Measurements from ENCODE around the gene REPS1.
A peak's percentile ranks its signal among the peaks of the same experiment; 100 is the strongest.

Gene REPS1

DNA sequence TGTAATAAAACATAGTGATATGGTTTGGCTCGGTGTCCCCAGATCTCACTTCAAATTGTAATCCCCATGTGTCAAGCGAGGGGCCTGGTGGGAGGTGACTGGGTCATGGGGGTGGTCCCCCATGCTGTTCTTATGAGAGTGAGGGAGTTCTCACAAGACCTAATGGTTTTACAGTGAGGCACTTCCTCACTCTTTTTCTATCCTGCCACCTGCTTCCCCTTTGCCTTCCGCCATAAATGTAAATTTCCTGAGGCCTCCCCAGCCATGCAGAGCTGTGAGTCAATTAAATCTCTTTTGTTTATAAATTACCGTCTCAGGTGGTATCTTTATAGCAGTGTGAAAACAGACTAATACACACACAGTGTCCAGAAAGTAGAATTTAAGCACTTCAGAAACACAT is 78.5 kb downstream of the REPS1 start:
- H3K9me3 Mint-ChIP-seq = no peaks in the 10 kb centered on the region
- H3K36me3 Mint-ChIP-seq (ENCODE audit: low read depth) = peaks cover 94% of the 10 kb centered on the region
- no peaks in the 10 kb centered on the region for H3K4me1 Mint-ChIP-seq
- H3K27me3 Mint-ChIP-seq (ENCODE audit: low read depth, poor library complexity) = no peaks in the 10 kb centered on the region
- DNase-seq = no peak
- no peak overlapping the region for H3K4me3 Mint-ChIP-seq
- H3K27ac Mint-ChIP-seq = peak overlapping the region; percentile 86
- TF ChIP-seq, protein P1, sequence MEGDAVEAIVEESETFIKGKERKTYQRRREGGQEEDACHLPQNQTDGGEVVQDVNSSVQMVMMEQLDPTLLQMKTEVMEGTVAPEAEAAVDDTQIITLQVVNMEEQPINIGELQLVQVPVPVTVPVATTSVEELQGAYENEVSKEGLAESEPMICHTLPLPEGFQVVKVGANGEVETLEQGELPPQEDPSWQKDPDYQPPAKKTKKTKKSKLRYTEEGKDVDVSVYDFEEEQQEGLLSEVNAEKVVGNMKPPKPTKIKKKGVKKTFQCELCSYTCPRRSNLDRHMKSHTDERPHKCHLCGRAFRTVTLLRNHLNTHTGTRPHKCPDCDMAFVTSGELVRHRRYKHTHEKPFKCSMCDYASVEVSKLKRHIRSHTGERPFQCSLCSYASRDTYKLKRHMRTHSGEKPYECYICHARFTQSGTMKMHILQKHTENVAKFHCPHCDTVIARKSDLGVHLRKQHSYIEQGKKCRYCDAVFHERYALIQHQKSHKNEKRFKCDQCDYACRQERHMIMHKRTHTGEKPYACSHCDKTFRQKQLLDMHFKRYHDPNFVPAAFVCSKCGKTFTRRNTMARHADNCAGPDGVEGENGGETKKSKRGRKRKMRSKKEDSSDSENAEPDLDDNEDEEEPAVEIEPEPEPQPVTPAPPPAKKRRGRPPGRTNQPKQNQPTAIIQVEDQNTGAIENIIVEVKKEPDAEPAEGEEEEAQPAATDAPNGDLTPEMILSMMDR (IDR thresholded peaks at IDR 0.05) = no peak

DNA sequence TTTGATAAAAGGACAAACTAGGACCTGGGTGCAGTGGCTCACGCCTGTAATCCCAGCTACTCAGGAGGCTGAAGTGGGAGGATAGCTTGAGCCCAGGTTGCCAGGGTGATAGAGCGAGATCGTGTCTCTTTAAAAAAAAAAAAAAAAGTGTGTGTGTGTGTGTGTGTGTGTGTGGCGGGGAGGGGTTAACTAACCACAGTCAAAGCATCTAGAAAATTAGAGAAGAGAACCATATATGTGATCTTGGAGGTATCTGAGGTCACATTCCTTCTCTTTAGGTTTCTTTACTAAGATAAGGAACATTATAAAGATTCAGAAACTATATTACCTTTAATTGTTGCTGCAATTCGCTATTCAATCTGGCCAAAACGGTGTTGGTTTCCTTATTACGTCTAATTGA is 80.9 kb downstream of the REPS1 start:
- TF ChIP-seq, protein P1 (IDR thresholded peaks at IDR 0.05) = no peak
- DNase-seq = no peak
- no peak overlapping the region for H3K4me3 Mint-ChIP-seq
- no peaks in the 10 kb centered on the region for H3K9me3 Mint-ChIP-seq
- H3K4me1 Mint-ChIP-seq = no peaks in the 10 kb centered on the region
- no peaks in the 10 kb centered on the region for H3K27me3 Mint-ChIP-seq (ENCODE audit: low read depth, poor library complexity)
- peaks cover 80% of the 10 kb centered on the region for H3K36me3 Mint-ChIP-seq (ENCODE audit: low read depth)
- H3K27ac Mint-ChIP-seq = no peak overlapping the region

DNA sequence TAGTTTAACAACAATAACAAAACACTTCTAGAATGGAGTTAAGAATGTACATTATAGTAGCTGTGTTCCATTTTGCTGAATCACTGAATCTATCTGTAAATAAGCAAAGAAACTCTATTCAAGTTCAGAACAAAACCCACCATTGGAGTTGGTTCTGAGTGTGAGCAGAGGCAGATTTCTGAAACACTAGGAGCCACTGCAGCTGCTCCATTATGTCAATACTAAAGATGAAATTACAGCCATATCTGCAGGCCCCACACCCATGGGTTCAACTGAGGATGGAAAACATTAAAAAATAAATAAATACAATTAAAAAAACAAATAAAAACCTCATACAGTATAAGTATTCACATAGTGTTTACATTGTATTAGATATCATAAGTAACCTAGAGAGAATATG is 91.0 kb downstream of the REPS1 start:
- Mint-ChIP-seq H3K4me3 (no peak overlapping the region), H3K27me3 (ENCODE audit: low read depth, poor library complexity) (no peaks in the 10 kb centered on the region), H3K9me3 (no peaks in the 10 kb centered on the region), H3K36me3 (ENCODE audit: low read depth) (peaks cover 40% of the 10 kb centered on the region), H3K4me1 (no peaks in the 10 kb centered on the region), H3K27ac (no peak overlapping the region)
- TF ChIP-seq, protein P1 (IDR thresholded peaks at IDR 0.05) = no peak
- DNase-seq = no peak

DNA sequence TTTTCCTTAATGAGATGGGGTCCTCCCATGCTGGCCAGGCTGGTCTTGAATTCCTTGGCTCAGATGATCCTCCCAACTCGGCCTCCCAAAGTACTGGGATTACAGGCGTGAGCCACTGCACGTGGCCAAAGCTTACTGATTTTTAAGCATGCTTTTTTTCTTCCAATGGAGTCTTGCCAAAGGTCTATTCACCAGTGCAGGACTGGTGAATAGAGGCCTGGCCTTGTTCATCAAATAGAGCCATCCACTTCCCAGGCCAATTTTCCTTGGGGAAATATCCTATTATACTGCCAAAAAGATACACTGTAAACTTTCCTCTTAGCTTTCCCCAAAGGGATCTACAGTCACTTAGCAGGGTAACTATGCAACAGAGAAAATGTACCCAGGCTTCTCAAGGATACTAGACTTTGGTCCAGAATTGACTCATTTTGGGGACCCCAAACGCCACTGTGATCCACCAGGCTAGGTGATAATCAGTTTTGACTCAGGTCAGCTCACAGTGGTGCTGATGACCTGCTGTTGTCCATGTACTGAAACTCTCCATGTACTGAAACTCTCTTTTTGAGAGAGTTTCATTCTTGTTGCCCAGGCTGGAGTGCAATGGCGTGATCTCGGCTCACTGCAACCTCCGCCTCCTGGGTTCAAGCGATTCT is 91.8 kb downstream of the REPS1 start:
- no peaks in the 10 kb centered on the region for H3K27me3 Mint-ChIP-seq (ENCODE audit: low read depth, poor library complexity)
- H3K36me3 Mint-ChIP-seq (ENCODE audit: low read depth) = peaks cover 41% of the 10 kb centered on the region
- H3K4me3 Mint-ChIP-seq = no peak overlapping the region
- TF ChIP-seq, protein P1 (IDR thresholded peaks at IDR 0.05) = no peak
- no peak overlapping the region for H3K27ac Mint-ChIP-seq
- no peaks in the 10 kb centered on the region for H3K9me3 Mint-ChIP-seq
- no peak for DNase-seq
- H3K4me1 Mint-ChIP-seq = no peaks in the 10 kb centered on the region

DNA sequence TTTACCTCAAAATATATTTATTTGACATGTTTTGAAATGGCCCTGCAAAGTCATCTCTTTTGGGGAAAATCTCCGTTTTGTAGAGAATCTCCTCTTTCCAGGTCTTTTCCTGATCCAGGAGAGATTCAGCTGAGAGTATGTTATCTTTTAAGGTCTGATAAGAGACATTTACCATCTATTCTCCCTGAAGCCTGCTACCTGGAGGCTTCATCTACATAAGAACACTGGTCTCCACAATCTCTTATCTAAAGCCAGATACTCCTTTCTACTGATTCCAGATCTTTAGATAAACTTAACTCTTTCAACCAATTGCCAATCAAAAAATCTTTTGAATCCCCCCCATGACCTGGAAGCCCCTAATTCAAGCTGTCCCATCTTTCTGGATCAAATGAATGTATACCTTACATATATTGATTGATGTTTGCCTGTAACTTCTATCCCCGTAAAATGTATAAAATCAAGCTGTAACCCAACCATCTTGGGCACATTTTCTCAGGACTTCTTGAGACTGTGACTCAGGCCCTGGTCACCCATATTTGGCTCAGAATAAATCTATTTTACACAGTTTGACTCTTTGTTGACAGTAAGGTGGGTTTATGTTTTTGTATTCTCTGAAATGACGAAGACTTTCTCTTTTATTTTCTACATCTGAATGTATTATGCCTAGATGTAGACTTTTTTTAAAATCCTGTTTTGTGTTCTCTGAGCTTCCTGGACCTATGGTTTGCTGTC is 96.6 kb downstream of the REPS1 start:
- Mint-ChIP-seq H3K27me3 (ENCODE audit: low read depth, poor library complexity) (peaks cover 5% of the 10 kb centered on the region), H3K9me3 (no peaks in the 10 kb centered on the region), H3K4me3 (no peak overlapping the region), H3K4me1 (no peaks in the 10 kb centered on the region), H3K36me3 (ENCODE audit: low read depth) (peaks cover 9% of the 10 kb centered on the region), H3K27ac (no peak overlapping the region)
- TF ChIP-seq, protein P1 (IDR thresholded peaks at IDR 0.05) = no peak
- DNase-seq = no peak
